ENCODE data around the gene CFAP90.

Gene CFAP90

GRCh38 chr5:7815892-7816534 is 34.9 kb downstream of the CFAP90 start:
- Histone ChIP-seq H3K4me2 (ENCODE audit: low read length) (peak overlapping the region; percentile 11; the same call in 1 of the 2 replicates), H3K4me3 (ENCODE audit: low read length) (no peak overlapping the region), H3K27ac (ENCODE audit: low read depth, low read length) (no peak overlapping the region)

GRCh38 chr5:7814816-7815215 is 36.1 kb downstream of the CFAP90 start:
- Histone ChIP-seq H3K36me3 (ENCODE audit: control insufficient read depth, low read length) (no peaks in the 10 kb centered on the region), H4K20me1 (ENCODE audit: control insufficient read depth, insufficient read depth, low read depth, low read length) (no peaks in the 10 kb centered on the region), H3K4me3 (ENCODE audit: low read length) (no peak overlapping the region), H3K4me2 (ENCODE audit: low read length) (no peak overlapping the region), H3K27me3 (ENCODE audit: control insufficient read depth, low read length) (no peaks in the 10 kb centered on the region), H3K79me2 (ENCODE audit: control insufficient read depth, low read length) (no peaks in the 10 kb centered on the region), H3K4me1 (ENCODE audit: control insufficient read depth, low read length) (0 out of 2 replicates have a peak, but pooled peaks cover 4% of the 10 kb centered on the region), H3F3A (ENCODE audit: control insufficient read depth, insufficient read depth) (no peaks in the 10 kb centered on the region), H3K9me2 (replicated peaks; ENCODE audit: control insufficient read depth, low read length) (no peaks in the 10 kb centered on the region), H3K9me3 (ENCODE audit: control insufficient read depth, insufficient read depth, low read length) (no peaks in the 10 kb centered on the region), H3K27ac (ENCODE audit: low read depth, low read length) (no peak overlapping the region)
- no peak for TF ChIP-seq EZH2phosphoT487 (IDR thresholded peaks at IDR 0.05; ENCODE audit: borderline replicate concordance, low read length)
- TF ChIP-seq CTCF (IDR thresholded peaks at IDR 0.05; ENCODE audit: low read depth, low read length, poor library complexity, severe bottlenecking), result no peak

More at GRCh38 chr5:7815892-7816534, 34.9 kb downstream of the CFAP90 start:
- no peaks in the 10 kb centered on the region for H3F3A ChIP-seq (ENCODE audit: control insufficient read depth, insufficient read depth)
- 0 out of 2 replicates have a peak, but pooled peaks cover 4% of the 10 kb centered on the region for H3K4me1 ChIP-seq (ENCODE audit: control insufficient read depth, low read length)
- no peaks in the 10 kb centered on the region for H3K27me3 ChIP-seq (ENCODE audit: control insufficient read depth, low read length)
- H3K9me2 ChIP-seq (replicated peaks; ENCODE audit: control insufficient read depth, low read length), result no peaks in the 10 kb centered on the region
- H3K36me3 ChIP-seq (ENCODE audit: control insufficient read depth, low read length), result no peaks in the 10 kb centered on the region
- H3K9me3 ChIP-seq (ENCODE audit: control insufficient read depth, insufficient read depth, low read length), result no peaks in the 10 kb centered on the region
- no peaks in the 10 kb centered on the region for H4K20me1 ChIP-seq (ENCODE audit: control insufficient read depth, insufficient read depth, low read depth, low read length)
- peak; percentile 95 for TF ChIP-seq CTCF (IDR thresholded peaks at IDR 0.05; ENCODE audit: low read depth, low read length, poor library complexity, severe bottlenecking)
- TF ChIP-seq EZH2phosphoT487 (IDR thresholded peaks at IDR 0.05; ENCODE audit: borderline replicate concordance, low read length), result no peak
- no peaks in the 10 kb centered on the region for H3K79me2 ChIP-seq (ENCODE audit: control insufficient read depth, low read length)

- Histone ChIP-seq H4K20me1 (ENCODE audit: control insufficient read depth, insufficient read depth, low read depth, low read length) (no peaks in the 10 kb centered on the region), H3K79me2 (ENCODE audit: control insufficient read depth, low read length) (no peaks in the 10 kb centered on the region), H3K4me2 (ENCODE audit: low read length) (no peak overlapping the region), H3K36me3 (ENCODE audit: control insufficient read depth, low read length) (no peaks in the 10 kb centered on the region), H3F3A (ENCODE audit: control insufficient read depth, insufficient read depth) (no peaks in the 10 kb centered on the region), H3K4me3 (ENCODE audit: low read length) (no peak overlapping the region), H3K27me3 (ENCODE audit: control insufficient read depth, low read length) (no peaks in the 10 kb centered on the region), H3K9me3 (ENCODE audit: control insufficient read depth, insufficient read depth, low read length) (no peaks in the 10 kb centered on the region), H3K27ac (ENCODE audit: low read depth, low read length) (no peak overlapping the region), H3K9me2 (replicated peaks; ENCODE audit: control insufficient read depth, low read length) (no peaks in the 10 kb centered on the region), H3K4me1 (ENCODE audit: control insufficient read depth, low read length) (0 out of 2 replicates have a peak, but pooled peaks cover 4% of the 10 kb centered on the region)
- TF ChIP-seq EZH2phosphoT487 (IDR thresholded peaks at IDR 0.05; ENCODE audit: borderline replicate concordance, low read length), result no peak
- TF ChIP-seq CTCF (IDR thresholded peaks at IDR 0.05; ENCODE audit: low read depth, low read length, poor library complexity, severe bottlenecking), result no peak
These were observed 37.4 kb downstream of the CFAP90 start for GRCh38 chr5:7813576-7813975.
